HG03378 (cell line): Measurements from ENCODE around the gene PLCB1.

Experiments used
- ATAC-seq: cut with Tn5 transposase; IDR thresholded peaks from one replicate; pipeline ENCODE4 v1.9.1; 2021; ENCODE audit warnings: mild to moderate bottlenecking, moderate library complexity; ENCODE audit not compliant: unreplicated experiment

PLCB1 gene

DNA sequence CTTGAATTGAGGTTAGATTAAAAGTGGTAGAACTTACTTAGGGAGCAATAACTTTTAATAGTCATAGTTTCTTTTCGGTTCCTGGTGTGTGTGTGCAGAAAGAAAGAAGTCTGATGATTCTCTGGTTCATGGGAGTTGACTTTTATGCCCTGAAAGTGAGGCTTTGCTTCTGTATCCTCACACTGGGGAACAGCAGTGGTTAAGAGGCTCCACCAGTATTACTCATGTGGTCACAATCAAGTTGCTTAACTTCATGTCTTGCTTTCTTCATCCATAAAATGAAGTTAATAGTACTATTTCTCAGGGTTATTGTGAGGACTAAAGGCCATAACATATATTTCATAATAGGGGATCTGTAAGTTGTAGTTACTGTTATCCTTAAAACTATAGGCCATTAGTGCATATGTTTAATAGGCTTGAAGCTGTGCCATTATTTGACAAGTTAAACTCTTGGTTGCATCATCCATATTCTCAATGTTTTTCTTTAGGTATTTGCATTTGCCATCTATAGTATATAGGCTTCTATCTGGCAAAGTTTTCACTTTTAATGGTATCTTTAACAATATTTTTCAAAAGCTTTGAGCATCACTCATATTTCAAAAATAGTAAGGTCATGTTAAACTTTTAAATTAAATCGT, 262.4 kb downstream of the PLCB1 start:
- ATAC-seq, result peak; percentile 83

DNA sequence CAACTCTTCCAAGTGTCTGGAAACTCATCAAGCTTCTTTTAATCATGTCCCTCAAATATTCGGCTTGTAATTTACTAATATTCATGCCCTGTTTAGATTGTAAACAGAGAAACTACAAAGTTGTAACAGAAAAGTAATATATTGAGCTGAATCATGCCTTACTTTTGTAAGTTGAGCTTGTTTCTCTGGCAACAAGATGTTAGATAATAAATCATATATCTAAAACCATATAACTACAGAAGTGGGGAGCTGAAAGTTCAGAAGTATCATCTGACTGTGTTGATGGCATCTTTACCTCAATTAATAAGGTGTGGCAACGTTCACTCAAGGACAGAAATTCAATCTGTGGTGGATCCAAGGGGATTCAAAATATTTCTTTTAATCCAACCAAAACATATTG, 263.9 kb downstream of the PLCB1 start:
- ATAC-seq, result no peak

DNA sequence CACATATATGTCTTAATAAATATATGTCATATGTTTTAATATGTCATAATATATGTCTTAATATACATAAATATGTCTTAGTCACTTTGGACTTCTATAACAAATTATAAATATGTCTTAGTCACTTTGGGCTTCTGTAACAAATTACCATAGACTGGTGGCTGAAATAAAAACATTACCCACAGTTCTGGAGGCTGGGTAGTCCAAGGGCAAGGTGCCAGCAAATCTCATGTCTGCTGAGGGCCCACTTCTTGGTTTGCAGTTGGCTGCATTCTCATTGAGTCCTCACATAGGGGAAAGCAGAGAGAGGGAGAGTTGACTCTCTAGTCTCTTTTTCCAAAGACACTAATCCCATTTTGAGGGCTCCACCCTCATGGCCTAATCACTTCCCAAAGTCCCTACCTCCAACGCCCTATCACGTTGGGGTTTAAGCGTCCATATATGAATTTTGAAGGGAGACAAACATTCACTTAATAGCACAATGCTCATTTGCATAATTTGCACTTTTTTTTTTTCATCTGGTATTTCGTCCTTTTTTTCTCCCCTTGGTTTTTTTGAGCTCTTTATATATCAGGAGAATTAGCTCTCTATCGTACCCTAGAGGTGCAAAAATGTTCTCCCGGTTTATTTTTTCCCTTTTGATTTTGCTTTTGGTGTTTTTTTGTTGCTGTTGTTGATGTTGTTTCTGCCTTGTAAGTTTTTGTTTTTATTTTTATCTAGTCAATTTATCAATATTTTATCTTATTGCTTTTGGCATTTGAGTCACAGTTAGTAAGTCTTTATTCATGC, 266.4 kb downstream of the PLCB1 start:
- no peak for ATAC-seq

DNA sequence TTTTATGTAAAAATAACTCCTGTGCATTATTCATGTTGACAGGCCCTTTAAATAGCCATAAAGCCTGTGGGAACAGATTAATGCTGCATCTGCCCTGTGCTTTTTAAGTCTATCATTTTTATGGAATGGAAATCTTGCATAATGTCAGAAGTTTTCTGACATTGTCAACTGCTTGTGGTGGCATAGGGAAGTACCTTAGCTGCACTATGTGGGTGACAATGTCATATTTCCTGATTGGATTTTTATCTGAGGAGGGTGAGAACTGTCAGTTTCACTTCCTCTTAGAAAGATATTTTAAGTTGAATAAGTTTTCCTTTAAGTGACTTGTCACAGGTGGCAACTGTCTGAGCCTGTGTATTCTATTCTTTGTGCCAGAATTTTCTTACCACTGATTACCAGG, 267.9 kb downstream of the PLCB1 start:
- ATAC-seq, result peak; percentile 99

DNA sequence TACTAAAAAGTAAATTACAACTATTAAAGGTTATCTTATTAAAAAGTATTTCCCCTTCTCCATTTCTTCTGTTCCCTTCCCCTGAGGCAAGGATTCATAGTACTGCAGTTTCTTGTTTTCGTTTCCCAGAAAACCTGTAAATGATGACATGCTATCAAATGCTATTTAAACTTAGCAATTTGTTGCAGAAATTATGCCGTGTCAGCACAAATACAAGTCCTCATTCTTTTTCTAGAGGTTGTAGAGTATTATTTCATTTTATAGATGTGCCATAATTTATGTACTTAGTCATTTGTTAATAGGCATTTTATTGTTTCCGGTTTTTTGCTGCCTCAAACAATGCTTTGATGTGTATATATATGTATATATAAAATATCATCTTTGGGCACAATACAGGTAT, 268.4 kb downstream of the PLCB1 start:
- no peak for ATAC-seq

DNA sequence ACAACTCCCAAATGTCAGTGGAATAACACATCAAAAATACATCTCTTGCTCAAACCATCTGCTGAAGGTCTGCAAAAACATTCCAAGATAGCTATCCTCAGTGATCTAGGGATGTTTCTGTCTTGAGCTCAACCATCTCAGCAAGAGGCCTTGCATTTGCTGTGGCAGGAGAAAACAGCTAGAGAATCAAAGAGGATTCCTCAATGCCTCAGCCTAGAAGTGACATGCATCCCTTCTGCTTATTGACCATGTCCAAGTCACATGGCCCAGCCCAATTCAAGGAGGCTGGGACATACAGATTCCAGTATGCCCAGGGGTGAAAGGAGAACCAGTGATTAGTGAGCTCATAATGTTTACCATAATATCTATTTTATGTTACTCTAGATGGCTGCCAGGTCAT, 269.5 kb downstream of the PLCB1 start:
- no peak for ATAC-seq

DNA sequence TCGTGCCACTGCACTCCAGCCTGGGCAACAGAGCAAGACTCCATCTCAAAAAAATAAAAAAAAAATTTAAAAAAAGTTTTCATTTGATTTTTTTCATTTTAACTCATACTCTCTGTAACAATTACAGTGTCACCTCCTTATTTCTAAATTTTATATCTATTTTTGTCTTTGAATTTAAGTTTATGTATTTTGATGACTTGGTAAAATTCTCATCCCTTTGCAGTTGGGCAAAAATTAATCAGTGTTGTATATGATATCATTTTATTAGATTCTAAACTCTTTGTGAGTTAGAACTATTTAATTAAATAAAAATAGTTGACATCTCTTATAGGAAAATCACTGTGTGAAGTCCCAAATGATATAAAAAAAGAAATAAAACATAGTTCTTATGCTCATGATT, 270.7 kb downstream of the PLCB1 start:
- no peak for ATAC-seq

DNA sequence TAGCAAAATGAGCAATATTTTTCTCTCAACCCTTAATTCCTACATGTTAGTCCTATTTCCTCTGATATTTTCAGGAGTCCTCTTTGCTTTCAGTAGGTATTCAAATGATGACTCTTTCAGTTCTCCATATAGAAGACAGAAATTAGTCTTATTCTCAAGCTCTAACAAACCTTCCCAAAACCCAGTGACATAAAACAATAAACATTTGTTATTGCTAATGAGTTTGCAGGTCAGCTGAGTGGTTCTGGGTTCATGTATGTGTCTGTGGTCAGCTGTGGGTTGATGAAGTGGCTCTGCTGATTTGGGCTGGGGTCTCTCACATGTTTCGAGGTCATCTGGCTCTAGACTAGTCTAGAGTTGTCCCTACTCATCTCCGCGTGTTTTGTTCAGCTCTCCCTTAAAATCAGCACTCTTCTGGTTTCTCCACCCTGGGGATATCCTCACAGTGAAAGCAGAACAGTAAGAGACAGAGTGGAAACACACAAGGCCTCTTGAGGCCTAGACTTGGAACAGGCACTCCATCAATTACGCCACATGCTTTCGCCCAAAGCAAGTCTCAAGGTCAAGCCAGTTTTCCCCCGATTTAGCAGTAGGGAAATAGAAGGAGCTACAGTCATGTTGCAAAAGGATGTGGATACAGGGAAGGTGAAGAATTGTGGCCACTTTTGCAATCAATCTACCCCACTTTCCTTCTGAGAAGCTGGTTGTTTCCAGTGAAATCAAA, 273.0 kb downstream of the PLCB1 start:
- no peak for ATAC-seq

DNA sequence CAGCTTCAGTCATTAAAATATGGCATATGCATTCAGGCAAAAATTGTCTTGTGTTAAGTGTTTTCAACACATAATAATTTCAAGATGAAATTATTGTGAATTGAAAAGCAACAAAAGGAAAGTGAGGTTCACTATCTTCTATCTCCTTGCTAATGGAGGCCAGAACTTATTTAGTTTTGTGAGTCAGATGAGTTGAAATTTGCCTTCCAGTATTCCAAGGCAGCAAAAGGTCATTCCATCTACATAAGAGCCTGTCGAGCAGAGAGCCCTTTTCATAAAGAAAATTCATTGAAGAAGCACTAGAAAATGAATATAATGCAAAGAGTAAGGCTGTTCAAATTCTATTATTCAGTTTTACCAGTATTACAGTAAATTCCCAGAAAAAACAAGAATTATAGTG, 274.3 kb downstream of the PLCB1 start:
- ATAC-seq, result no peak

DNA sequence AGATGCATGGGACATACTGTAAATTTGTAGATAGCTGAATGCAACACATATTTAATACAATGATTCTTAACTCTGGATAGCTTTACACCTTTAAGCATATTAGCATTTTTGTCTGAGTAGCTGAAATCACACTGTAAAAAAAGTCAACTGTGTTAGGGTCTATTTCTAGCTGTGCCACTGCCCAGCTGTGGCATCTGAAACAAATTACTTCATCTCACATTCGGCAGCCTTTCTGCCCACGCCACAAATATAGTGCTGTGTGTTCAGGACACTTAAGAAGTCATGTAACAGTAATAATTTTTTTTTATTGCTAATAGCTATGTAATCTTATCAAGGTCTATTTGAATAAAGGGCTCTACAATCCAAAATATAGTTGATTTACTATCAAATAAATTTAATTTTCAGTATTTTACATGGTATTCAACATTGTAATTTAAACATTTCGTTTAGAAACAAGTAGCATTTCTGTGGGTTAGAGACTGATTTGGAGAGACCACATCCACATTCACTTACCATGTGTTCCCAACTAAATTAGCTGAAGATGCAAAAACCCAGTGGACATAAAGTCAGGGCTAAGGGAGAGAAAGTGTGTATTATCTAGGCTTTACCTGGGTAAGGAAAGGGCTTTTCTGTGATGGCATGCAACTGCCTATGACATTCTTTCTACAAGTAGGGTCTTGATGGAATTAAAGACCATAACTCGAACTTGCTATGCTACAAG, 276.7 kb downstream of the PLCB1 start:
- peak; percentile 57 for ATAC-seq

DNA sequence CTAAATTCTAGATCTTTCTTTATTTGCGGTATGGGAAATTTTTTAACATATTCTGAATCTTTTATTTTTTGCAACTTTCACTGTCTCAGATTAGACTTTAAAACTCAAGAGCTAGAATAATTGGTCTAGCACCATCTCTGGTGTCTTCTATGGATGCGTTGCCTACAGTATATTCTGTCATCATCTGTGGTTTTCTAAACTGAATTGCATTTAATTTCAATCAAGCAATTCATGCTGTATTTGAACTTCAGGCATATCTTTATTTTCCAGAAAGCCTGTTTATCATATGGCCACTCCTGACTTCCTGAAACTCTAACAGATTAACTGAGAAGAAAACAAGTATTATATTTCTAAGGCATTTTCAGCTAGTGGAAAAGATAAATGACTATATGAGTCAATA, 281.6 kb downstream of the PLCB1 start:
- no peak for ATAC-seq

DNA sequence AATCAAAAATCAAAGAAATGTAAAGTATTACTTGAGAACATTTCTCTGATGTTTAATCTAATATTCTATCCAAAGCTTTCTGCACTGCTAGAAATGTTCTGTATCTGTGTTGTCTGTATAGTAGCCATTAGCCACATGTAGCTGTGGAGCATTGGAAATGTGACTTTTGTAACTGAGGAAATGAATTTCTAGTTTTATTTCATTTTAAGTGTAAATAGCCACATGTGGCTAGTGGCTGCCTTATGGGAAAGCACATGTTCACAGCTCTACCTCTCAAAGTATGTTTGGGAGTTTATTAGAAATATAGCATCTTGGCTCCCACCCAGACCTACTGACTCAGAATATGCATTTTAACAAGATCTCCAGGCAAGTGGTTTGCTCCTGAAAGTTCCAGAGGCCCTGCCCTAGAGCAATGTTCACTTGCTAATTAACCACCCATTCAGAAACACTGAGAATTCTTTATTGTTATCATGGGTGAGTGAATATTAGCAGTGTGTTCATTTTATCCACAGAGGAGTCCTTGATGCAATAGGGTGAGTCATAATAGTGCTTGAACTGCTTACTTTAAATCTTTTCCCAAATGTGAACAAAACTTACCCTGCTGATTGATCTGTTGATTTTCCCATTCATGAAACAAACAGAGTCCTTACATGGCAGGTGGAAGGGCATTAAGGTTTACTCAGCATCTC, 282.7 kb downstream of the PLCB1 start:
- ATAC-seq, result no peak

DNA sequence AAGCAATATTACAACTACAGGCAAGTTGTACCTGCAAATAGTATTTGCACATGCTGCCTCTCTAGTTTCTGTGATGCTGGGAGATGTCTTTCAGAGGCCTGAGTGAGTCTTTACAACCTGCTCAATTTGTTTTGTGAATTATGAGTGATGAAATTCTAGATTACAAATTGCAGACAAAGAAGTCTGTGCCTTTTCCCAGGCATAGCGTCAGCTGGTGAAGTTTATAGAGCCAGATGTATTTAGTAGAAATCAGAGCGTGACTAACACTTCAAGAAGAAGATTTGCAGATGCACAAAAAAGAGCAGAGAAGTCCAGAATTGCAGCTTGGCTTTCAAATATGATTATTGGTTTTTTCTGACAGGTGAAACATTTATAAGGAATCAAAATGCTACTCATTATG, 289.9 kb downstream of the PLCB1 start:
- ATAC-seq, result no peak

DNA sequence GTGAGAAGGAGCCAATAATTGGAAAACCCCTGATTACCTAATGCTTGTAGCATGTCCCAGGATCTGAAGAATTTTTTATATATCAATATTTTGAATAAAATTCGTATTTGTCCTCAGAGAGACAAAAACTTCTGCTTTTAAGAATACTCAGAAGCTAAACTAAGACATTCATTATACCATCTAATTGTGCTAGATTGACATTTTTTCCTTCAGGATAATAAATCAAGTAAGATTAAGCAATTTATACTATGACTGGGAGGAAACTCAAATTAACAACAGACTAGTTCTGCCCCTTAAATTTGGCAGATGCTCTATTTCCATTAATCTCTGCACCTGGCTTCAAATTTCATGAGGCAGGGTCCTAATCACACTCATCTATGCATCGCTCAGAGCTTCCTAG, 291.4 kb downstream of the PLCB1 start:
- no peak for ATAC-seq

DNA sequence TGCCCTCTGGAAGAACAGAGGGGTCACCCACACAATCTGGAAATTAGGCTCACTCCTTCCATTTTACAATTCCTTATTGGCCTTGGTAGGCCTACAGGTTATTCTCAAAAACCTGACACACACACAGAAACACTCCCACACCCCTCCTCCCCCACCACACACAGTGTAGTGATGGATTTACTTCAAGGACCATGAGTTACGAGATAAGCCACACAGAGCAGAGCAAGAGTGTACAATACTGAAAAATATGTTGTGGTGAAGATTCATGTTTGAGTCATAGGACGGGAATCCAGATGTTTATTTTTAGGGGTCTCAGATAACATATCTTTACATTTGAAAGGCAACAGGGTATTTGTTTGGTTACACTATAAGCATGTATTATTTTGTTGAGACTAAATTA, 291.9 kb downstream of the PLCB1 start:
- ATAC-seq, result no peak

DNA sequence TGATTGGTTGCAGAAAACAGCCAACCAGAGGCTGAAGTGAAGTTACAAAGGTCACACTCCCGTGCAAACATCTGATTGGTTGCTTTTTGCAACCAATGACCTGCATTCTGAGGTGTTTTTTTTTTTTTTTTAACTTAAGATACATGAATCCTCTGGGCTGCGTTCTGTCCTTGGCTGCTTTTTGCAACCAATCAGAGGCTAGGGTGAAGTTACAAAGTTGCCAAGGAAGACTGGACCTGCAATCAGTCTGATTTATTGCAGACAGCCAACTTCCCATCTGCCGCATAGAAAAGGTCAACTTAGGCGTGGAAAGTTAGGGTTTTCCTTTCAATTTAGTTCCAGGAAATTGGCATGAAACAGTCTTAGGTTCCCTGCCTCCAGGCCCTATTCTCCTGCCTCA, 292.9 kb downstream of the PLCB1 start:
- no peak for ATAC-seq

DNA sequence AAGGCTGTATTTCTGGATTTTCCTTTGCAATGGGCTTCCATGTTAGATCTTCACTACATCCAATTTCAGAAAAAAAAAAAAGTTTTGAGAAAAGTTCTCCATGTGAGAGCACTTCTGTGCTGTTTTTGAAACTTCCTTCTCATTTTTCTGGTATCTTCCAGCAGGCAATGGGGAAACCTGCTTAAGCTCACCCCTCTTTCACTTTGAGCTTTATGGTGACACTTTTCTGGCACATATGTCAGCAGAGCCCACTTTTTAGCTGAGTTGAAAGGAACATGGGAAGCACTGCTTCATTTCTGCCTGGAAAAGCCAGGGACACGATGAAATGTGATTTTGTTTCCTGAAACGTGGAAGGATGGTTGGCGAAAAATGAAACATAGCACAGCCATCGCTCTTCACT, 293.7 kb downstream of the PLCB1 start:
- ATAC-seq, result no peak

DNA sequence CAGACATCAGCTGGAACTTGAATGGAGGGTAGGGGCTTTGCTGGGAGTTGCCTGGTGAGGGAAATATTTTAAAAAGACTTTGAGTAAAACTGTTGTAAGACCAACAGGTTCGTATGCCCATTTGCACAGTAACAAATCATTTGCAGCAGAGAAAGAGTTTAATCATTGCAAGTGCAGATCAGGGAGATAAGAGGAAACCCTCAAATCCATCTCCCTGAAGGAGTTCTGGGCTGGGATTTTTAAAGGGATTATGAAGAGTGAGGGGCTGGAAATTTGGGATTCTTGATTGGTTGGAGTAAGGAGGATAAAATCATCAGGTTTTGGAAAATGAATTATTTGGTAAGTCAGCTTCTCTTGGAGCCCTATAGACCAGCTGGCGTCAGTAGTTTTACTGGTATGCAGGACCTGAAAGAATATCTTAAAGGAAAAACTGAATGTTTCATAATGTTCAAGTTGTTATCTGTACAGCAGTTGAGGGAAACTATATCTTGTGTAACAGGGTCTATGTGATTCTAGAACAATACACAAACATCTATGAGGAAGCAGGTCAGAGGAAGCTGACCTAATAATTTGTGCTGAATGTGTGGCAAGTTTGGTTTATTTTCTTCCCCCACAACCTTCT, 295.5 kb downstream of the PLCB1 start:
- ATAC-seq, result no peak

DNA sequence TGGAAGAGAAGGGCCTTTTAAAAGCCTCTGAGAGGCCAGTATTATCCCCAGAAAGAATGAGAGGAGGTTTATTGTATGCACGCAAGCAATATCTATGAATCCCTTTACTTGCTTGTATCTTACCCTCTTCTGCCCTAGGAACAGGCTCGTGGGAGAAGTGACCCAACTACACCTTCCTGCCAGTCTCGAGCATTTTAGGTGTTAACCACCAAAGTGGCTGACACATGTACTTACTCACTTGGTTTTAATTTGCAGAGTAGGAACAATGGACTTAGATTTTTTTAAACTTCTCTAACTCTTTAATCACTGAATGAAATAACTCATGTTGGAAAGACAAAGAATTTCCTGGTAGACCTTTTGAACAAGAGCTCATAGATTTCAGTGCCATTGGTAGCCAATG, 296.9 kb downstream of the PLCB1 start:
- no peak for ATAC-seq
